ENCODE results near the gene ZNF408.

Gene ZNF408

DNA sequence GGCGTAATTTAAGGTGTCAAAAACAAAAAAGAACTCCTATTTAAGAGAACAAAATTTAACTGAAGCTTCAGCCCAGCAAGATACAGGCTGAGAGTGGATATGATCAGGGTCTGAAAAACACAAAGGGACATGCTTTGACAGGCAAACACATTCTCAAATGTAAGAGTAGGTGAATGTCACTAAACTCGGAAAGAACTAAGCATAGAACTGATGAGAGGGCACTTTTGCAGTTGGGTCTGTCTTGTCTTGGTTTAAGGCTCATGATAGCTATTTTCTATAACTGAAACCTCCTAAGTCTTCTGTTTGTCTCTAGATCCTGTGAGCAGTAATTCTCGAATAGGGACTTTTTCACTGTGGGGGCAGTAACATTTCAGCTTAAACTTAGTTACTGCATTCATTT is 45.2 kb downstream of the ZNF408 start:
- TF ChIP-seq PPARA (CRISPR knock-in tag; IDR thresholded peaks at IDR 0.05; ENCODE audit: borderline replicate concordance) (no peak), GLIS3 (CRISPR knock-in tag; IDR thresholded peaks at IDR 0.05) (no peak), SNAI2 (CRISPR knock-in tag; IDR thresholded peaks at IDR 0.05) (no peak), CSDC2 (CRISPR knock-in tag; IDR thresholded peaks at IDR 0.05) (no peak), ZFP30 (CRISPR knock-in tag; IDR thresholded peaks at IDR 0.05) (no peak)
- ATAC-seq = no peak

DNA sequence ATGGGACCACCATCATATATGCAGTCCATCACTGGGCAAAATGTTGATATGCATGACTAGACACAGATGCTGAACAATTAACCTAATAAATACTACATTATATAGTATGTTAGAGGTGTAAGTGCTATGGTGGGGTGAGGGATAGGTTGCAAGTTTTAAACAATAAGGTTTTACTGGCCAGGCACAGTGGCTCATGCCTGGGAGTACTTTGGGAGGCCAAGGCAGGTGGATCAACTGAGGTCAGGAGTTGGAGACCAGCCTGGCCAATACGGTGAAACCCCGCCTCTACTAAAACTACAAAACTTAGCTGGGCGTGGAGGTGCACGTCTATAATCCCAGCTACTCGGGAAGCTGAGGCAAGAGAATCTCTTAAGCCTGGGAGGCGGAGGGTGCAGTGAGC is 46.3 kb downstream of the ZNF408 start:
- TF ChIP-seq, protein P1, sequence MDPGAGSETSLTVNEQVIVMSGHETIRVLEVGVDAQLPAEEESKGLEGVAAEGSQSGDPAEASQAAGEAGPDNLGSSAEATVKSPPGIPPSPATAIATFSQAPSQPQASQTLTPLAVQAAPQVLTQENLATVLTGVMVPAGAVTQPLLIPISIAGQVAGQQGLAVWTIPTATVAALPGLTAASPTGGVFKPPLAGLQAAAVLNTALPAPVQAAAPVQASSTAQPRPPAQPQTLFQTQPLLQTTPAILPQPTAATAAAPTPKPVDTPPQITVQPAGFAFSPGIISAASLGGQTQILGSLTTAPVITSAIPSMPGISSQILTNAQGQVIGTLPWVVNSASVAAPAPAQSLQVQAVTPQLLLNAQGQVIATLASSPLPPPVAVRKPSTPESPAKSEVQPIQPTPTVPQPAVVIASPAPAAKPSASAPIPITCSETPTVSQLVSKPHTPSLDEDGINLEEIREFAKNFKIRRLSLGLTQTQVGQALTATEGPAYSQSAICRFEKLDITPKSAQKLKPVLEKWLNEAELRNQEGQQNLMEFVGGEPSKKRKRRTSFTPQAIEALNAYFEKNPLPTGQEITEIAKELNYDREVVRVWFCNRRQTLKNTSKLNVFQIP (CRISPR knock-in tag; IDR thresholded peaks at IDR 0.05; ENCODE audit: borderline replicate concordance, low read depth) = no peak
- TF ChIP-seq TCF4 (CRISPR knock-in tag; IDR thresholded peaks at IDR 0.05; ENCODE audit: borderline replicate concordance) (no peak), ESRRG (CRISPR knock-in tag; IDR thresholded peaks at IDR 0.05) (no peak), PPARA (CRISPR knock-in tag; IDR thresholded peaks at IDR 0.05; ENCODE audit: borderline replicate concordance) (no peak), ZNF8 (CRISPR knock-in tag; IDR thresholded peaks at IDR 0.05) (no peak), GLIS3 (CRISPR knock-in tag; IDR thresholded peaks at IDR 0.05) (no peak), RARB (CRISPR knock-in tag; IDR thresholded peaks at IDR 0.05) (no peak), SNAI2 (CRISPR knock-in tag; IDR thresholded peaks at IDR 0.05) (no peak), BACH2 (CRISPR knock-in tag; IDR thresholded peaks at IDR 0.05; ENCODE audit: borderline replicate concordance) (no peak)
- TF ChIP-seq, protein P2, sequence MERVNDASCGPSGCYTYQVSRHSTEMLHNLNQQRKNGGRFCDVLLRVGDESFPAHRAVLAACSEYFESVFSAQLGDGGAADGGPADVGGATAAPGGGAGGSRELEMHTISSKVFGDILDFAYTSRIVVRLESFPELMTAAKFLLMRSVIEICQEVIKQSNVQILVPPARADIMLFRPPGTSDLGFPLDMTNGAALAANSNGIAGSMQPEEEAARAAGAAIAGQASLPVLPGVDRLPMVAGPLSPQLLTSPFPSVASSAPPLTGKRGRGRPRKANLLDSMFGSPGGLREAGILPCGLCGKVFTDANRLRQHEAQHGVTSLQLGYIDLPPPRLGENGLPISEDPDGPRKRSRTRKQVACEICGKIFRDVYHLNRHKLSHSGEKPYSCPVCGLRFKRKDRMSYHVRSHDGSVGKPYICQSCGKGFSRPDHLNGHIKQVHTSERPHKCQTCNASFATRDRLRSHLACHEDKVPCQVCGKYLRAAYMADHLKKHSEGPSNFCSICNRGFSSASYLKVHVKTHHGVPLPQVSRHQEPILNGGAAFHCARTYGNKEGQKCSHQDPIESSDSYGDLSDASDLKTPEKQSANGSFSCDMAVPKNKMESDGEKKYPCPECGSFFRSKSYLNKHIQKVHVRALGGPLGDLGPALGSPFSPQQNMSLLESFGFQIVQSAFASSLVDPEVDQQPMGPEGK (CRISPR knock-in tag; IDR thresholded peaks at IDR 0.05; ENCODE audit: borderline replicate concordance) = no peak
- TF ChIP-seq, protein P3, sequence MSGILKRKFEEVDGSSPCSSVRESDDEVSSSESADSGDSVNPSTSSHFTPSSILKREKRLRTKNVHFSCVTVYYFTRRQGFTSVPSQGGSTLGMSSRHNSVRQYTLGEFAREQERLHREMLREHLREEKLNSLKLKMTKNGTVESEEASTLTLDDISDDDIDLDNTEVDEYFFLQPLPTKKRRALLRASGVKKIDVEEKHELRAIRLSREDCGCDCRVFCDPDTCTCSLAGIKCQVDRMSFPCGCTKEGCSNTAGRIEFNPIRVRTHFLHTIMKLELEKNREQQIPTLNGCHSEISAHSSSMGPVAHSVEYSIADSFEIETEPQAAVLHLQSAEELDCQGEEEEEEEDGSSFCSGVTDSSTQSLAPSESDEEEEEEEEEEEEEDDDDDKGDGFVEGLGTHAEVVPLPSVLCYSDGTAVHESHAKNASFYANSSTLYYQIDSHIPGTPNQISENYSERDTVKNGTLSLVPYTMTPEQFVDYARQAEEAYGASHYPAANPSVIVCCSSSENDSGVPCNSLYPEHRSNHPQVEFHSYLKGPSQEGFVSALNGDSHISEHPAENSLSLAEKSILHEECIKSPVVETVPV (CRISPR knock-in tag; IDR thresholded peaks at IDR 0.05) = no peak
- no peak for ATAC-seq

All from SK-N-SH treated with all-trans-retinoic acid at 6 μM for 48 hours (cell line).